HFF-Myc (cell line): ENCODE data around the gene LRP2BP.

ENCODE experiments used
- DNase-seq: peaks from one replicate; pipeline ENCODE4 v3.0.0-alpha.2; 2011; ENCODE audit warnings: low read depth; ENCODE audit errors: extremely low read depth
- H3K4me3 ChIP-seq: replicated peaks from 2 replicates; pipeline ENCODE4 v1.5.1; 2011; ENCODE audit warnings: low read depth, mild to moderate bottlenecking, control low read depth, low read length
- TF ChIP-seq, protein P1 (sequence below): IDR thresholded peaks from 2 replicates; pipeline ENCODE4 v1.5.1; 2012; ENCODE audit warnings: mild to moderate bottlenecking, low read depth, low read length, control low read depth; ENCODE audit errors: missing control alignments

The LRP2BP gene

DNA sequence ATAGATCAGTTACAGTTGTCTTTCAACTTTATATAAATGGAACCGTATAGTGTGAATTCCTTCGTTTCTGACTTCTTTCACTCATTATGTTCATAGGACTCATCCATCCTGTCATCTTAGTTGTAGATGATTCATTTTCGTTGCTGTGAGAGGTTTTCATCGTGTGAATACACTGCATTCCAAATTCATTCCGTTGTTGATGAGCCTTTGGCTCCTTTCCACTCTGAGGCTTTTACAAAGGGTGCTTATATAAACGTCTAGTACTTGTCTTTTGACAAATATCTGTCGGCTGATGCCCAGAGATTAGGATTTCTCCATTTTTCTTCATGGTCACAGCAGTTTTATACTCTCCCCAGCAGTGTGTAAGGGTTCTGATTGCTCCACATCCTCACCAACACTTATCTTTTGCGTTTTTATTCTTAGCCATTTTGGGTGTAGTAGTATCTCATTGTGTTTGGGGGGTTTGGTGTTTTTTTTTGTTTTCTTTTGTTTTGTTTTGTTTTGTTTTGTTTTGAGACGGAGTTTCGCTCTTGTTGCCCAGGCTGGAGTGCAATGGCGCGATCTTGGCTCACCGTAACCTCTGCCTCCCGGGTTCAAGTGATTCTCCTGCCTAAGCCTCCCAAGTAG lies 48.6 kb downstream of the LRP2BP start:
- TF ChIP-seq, protein P1, sequence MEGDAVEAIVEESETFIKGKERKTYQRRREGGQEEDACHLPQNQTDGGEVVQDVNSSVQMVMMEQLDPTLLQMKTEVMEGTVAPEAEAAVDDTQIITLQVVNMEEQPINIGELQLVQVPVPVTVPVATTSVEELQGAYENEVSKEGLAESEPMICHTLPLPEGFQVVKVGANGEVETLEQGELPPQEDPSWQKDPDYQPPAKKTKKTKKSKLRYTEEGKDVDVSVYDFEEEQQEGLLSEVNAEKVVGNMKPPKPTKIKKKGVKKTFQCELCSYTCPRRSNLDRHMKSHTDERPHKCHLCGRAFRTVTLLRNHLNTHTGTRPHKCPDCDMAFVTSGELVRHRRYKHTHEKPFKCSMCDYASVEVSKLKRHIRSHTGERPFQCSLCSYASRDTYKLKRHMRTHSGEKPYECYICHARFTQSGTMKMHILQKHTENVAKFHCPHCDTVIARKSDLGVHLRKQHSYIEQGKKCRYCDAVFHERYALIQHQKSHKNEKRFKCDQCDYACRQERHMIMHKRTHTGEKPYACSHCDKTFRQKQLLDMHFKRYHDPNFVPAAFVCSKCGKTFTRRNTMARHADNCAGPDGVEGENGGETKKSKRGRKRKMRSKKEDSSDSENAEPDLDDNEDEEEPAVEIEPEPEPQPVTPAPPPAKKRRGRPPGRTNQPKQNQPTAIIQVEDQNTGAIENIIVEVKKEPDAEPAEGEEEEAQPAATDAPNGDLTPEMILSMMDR, result no peak
- no peak overlapping the region for H3K4me3 ChIP-seq
- no peak for DNase-seq

DNA sequence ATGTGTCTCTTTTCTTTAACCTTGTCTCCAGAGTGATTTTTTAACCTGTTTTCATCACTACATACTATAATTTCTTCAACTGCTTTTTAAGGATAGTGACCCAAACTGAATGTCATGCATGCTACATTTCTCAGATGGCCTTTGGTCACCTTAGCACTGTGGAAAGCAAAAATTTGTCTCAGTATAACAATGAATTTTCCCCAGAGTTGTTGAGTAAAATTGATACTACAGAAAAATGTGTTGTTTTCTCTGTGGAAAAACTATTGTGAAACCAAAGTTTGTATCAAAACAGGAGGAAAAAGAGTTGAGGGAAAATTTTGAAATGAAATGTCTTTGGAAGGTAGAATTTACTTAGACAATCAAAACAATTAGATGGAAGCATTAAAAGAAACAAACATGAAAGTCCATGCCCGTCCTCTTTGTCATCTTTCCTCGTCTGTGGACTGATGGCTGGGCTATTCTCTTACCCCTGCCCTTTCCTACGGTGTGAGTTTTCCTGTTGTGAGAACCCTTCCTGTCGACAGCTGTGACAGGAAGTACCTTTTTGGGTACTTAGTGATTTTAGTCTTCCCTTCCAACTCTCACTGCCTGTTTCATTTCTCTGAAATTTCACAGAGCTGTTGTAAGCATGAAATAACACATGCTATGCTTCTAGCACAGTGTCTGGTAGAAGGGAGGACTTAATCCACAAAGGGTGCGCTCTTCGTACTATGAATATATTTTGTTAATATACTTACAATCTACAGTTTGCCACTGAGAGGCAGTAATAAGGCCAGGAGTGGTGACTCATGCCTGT lies 50.8 kb downstream of the LRP2BP start:
- DNase-seq, result no peak
- H3K4me3 ChIP-seq, result no peak overlapping the region
- TF ChIP-seq, protein P1, result no peak

DNA sequence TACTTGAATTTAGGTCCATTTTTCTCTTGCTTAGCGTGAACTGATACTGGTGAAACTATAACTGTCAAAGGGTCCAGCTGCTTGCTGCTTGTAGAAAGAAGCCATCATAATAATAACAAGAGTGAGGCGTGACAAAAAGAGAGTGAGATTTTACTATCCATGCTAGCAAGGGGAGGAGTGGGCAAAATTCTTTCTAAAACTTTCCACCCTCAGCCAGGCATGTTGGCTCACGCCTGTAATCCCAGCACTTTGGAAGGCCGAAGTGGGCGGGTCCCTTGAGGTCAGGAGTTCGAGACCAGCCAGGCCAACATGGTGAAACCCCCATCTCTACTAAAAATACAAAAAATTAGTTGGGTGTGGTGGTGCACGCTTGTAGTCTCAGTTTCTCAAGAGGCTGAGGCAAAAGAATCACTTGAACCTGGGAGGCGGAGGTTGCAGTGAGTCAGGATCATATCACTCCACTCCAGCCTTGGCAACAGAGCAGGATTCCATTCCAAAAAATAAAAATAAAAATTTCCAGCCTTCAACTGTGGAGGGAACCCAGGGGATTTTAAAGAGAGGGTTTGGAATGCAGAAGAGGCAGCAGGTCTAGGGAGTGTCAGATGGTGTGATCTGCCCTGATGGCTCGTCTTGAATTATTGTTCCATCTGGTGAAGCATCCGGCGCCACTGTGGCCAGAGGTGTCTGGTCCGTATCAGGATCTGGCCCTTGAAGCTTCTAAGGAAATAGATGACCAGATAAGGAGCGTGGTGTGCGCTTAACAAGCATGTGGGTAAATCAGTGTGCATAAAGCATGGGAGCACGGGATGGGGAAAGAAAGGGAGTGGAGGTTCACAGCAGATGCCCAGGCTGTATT lies 51.8 kb downstream of the LRP2BP start:
- TF ChIP-seq, protein P1, result no peak
- H3K4me3 ChIP-seq, result no peak overlapping the region
- DNase-seq, result no peak

- TF ChIP-seq, protein P1, result no peak
- no peak overlapping the region for H3K4me3 ChIP-seq
- no peak for DNase-seq
Observed at GRCh38 chr4:185341841-185342240, 53.9 kb downstream of the LRP2BP start.

DNA sequence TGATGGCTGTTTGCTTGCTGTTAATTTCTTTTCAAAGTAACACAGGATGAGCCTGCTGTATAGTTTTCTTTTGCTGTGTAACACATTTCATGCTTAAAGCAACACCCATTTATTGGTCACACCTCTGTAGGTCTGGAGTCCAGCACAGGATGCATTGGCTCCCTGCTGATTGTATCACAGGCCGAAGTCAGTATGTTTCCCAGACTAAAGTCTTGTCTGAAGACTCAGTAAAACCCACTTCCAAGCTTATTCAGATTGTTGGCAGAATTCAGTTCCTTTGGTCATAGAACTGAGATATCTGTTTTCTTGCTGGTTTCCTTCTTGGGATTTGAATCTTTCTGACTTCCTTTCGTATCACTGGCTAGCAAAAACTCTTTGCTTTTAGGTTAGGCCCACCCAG lies 54.3 kb downstream of the LRP2BP start:
- TF ChIP-seq, protein P1, result no peak
- H3K4me3 ChIP-seq, result no peak overlapping the region
- no peak for DNase-seq

DNA sequence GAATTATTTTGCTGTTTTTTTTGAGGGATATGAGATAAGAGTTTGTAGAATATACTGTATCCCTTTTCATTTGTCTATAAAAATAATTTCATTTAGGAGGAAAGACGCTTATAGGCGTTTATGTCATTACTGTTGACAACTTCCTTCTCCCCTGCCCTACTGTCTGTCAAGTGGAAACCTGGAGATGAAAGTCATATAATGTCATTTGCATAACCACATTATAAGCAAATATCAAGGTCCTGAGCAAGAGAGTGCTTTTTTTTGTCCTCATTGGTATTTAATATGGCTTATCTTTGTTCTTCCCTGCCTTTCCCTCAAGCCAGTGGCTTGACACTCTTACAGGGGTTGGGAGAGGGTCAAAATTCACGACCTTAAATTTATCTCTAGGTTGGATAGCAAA lies 55.8 kb downstream of the LRP2BP start:
- TF ChIP-seq, protein P1, result no peak
- no peak for DNase-seq

More for the DNA sequence above, 55.8 kb downstream of the LRP2BP start:
- H3K4me3 ChIP-seq, result no peak overlapping the region
